Measurements from ENCODE around the gene FUS.

DNA sequence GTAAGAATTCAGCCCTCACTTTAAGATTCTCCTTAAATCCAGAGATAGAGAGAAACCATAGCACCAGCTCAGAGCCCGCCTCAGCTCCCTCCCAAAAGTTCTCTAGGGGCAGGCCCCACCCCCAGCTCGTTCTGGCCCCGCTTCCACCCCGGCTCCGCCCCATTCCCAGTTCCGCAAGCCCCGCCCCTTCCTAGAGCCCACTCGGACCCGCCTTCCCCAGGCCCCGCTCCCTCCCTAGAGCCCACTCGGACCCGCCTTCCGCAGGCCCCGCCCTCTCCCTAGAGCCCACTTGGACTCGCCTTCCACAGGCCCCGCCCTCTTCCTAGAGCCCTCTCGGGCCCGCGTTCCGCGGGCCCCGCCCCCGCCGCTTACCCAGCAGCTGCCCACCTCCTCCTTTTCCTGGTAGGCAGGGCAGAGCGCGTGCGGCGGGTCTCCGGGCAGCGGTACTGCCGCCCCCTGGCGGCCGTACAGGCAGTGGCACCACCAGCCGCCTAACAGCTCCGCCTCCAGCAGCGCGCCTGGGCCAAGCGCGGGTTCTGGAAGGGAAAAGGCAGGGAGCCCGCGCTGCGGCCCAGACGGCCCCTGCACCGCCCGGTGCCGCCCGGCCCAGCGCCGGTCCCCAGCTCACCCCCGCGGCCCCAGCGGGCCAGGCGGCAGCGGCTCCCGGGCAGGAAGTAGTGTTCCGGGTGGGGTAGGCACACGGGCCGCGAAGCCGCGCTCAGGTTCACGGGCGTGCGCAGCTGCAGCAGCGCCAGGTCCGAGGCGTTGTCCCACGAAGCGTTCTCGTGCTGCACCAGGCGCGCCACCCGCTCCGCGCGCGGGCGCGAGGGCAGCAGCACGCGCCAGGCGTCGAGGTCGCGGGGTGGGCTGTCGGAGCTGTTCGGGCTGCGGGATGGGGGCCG, 37.6 kb upstream of the FUS start:
- TF ChIP-seq, protein P1, sequence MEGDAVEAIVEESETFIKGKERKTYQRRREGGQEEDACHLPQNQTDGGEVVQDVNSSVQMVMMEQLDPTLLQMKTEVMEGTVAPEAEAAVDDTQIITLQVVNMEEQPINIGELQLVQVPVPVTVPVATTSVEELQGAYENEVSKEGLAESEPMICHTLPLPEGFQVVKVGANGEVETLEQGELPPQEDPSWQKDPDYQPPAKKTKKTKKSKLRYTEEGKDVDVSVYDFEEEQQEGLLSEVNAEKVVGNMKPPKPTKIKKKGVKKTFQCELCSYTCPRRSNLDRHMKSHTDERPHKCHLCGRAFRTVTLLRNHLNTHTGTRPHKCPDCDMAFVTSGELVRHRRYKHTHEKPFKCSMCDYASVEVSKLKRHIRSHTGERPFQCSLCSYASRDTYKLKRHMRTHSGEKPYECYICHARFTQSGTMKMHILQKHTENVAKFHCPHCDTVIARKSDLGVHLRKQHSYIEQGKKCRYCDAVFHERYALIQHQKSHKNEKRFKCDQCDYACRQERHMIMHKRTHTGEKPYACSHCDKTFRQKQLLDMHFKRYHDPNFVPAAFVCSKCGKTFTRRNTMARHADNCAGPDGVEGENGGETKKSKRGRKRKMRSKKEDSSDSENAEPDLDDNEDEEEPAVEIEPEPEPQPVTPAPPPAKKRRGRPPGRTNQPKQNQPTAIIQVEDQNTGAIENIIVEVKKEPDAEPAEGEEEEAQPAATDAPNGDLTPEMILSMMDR (conservative IDR thresholded peaks at IDR 0.05; ENCODE audit: low read depth, low read length): peak; percentile 97
- TF ChIP-seq EZH2 (IDR thresholded peaks at IDR 0.05; ENCODE audit: borderline replicate concordance, low read depth, low read length, poor library complexity, severe bottlenecking): no peak

Data from A673 (cell line).